Activated CD8-positive, alpha-beta memory T cell treated with anti-CD3 and anti-CD28 coated beads for 24 hours (primary cell): ENCODE results near the gene BMPER.

Experiments
- DNase-seq: peaks from one replicate; pipeline ENCODE4 v3.0.0-alpha.2; 2020

Gene BMPER

GRCh38 chr7:33926535-33926934, 21.2 kb downstream of the BMPER start:
- DNase-seq, result no peak

GRCh38 chr7:33928986-33929385, 23.6 kb downstream of the BMPER start:
- no peak for DNase-seq

DNA sequence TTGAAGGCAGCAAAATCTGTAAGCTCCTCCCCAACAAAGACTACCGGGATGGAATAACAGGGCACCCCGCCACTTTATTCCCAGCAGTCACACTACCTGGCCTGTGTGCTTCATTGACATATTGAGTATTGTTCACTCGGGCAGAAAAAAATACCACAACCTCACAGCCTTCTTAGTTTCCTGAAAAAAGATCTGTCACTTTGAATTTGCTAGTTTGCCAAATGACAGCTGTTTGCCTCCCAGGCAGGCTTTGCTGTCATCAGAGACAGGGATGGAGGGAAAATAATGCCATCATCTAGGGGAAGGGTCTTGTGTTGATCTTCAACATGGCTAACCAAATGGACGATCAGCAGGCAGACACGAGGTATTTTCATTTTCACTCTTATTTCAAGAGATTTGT, 26.9 kb downstream of the BMPER start:
- DNase-seq, result no peak

DNA sequence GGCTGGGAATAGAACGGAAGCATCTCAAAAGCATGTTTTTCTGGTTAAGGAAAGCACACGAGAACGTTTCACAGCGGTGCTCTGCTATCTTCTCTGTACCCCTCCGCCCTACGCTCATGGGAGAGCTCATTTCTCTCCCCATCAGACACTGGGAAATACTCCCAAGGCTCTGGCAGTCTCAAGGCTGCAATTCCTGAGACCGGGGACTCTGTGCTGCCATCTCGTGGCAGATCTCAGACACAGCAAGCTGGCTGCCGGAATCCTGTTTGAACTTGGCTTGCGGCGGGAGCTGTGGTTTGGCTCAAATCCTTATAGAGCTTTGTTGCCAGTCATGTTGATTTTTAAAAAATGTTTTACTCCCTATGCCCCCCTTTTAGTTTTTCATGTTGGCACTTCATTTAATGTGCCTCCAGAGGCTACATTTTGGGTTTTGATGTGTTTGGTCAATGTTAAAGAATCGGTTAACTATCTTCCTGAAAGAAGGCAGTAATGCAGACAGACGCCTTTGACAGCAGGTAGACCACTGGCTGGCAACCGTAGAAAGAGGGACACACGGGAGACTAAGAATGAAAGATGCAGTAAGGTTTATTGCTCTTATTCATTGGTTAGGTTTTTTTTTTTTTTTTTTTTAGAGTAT, 27.6 kb downstream of the BMPER start:
- peak; percentile 85 for DNase-seq

DNA sequence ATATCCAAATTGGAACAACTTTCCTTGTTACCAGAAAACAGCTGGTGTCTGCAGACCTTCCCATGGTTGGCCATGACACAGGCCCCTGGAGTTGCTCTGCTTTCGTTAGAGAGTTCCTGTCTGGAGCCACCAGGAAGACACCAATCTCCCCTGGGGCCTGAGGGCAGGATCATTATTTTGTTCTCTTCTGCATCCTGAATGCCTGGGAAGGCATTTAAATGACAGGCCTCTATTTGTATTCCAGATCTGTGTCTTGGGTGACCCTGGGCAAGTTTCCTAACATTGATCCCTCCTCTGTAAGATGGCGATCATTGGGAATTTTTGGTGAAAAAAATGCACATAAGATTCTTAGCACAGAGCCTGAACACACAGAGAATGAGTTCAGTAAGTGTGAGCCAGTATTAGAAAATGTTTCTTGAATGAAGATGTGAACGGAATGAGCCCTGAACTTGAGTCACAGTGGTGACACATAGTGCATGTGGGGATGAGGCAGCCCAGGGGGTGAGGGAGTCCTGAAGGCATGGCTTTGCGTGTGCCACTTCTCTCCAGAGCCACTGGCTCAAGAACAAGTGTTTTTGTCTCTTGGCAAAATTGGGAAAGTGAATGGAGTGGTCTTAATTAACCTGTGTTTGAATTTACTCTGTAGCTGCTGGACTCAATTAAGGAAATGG, 28.4 kb downstream of the BMPER start:
- DNase-seq, result no peak

- DNase-seq, result no peak
Measured at GRCh38 chr7:33934391-33934790, 29.1 kb downstream of the BMPER start.

- DNase-seq, result no peak
Measured at GRCh38 chr7:33936503-33936902, 31.2 kb downstream of the BMPER start.

GRCh38 chr7:33937871-33938270, 32.5 kb downstream of the BMPER start:
- DNase-seq, result no peak

DNA sequence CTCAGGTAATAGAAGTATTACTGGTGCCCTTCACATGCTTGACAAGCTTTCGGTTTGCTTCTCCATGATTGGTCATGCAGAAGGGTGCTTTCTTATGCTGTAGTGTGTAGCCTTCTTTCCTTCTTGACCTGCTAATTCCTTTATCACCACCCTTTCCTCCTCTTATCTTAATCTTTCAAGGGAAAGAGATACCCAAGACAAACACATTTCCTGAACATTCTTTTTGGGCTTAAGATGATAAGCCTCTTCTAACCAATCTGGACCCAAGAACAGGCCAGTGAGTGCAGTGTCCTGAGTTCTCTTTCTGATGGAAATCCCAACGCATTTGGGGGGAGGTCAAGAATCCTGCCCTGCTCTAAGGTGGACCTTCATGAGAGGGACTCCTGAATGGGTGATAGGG, 33.8 kb downstream of the BMPER start:
- DNase-seq, result no peak

DNA sequence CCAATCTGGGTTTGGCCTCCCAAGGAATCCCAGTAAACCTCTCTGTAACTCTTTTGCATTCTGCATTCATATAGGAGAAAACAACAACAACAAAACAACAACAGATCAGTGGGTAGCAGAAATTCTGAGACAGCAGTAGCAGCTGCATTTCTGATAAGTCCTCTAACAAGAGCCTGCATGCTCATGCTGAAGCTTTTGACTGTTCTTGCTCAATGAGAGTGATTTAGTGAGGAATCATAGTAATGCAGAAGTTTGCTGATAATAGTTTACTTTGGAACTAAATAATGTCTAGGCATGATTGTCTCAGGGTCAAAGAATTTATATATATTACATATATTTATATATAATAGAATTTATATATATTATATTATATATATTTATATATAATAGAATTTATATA, 35.2 kb downstream of the BMPER start:
- DNase-seq, result no peak

GRCh38 chr7:33941418-33941817, 36.1 kb downstream of the BMPER start:
- no peak for DNase-seq

DNA sequence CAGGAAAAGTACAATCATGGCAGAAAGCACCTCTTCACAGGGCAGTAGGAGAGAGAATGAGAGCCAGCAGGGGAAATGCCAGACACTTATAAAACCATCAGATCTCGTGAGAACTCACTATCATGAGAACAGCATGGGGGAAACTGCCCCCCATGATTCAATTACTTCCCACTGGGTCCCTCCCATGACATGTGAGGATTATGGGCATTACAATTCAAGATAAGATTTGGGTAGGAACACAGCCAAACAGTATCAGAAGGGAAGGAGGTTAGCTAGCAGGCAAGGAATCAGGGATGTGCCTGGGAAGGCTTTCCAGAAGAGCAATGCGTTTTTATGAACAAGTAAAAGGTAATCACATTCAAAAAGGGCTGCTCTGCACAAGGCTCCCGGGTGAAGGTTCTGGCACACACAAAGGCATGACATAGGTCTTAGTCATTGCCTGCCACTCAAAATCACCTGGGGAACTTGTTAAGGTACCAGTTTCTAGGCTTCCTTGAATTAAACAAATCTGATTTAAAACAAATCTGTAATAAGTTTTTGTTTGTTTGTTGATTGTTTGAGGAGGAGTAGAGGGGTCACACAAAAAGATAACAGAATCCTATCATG, 40.9 kb downstream of the BMPER start:
- no peak for DNase-seq

- no peak for DNase-seq
Measured at GRCh38 chr7:33950047-33950714, 44.8 kb downstream of the BMPER start.

GRCh38 chr7:33952824-33953223, 47.5 kb downstream of the BMPER start:
- no peak for DNase-seq

DNA sequence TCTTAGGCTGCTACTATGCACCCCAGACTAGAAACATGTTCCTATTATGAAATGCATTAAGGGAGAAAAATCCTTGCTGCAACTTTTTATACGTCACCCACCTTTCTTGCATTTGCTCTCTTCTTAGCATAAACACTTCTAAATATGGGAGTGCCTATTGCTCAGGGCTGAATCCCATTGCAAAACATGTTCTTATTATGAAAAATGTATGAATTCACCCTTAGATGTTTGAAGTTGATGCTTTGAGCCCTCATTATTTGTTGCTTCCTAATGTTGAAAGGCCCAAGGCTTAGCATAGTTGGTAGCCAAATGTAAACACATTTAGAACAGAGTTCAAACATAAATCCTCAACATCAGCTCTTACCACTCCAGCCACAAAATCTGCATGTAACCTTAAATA, 52.8 kb downstream of the BMPER start:
- DNase-seq, result no peak

DNA sequence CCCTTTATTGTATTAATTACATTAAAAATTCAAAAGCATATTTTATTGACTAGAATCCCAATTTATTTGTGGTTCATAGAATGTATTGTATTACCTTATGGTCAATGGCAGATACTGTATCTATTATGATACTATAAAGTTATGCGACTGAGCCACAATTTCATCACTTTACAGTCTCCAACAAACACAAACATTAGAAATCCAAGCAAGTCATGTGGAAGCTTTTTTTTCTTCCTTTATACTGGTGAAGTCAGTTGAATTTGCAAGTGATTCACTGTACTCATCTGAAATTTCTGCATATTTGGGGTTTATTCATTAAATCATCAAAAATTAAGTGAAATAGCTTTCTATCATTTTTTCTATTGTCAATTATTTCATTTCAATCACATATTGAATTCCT, 54.3 kb downstream of the BMPER start:
- no peak for DNase-seq

- DNase-seq, result no peak
Measured at GRCh38 chr7:33961948-33962347, 56.6 kb downstream of the BMPER start.

DNA sequence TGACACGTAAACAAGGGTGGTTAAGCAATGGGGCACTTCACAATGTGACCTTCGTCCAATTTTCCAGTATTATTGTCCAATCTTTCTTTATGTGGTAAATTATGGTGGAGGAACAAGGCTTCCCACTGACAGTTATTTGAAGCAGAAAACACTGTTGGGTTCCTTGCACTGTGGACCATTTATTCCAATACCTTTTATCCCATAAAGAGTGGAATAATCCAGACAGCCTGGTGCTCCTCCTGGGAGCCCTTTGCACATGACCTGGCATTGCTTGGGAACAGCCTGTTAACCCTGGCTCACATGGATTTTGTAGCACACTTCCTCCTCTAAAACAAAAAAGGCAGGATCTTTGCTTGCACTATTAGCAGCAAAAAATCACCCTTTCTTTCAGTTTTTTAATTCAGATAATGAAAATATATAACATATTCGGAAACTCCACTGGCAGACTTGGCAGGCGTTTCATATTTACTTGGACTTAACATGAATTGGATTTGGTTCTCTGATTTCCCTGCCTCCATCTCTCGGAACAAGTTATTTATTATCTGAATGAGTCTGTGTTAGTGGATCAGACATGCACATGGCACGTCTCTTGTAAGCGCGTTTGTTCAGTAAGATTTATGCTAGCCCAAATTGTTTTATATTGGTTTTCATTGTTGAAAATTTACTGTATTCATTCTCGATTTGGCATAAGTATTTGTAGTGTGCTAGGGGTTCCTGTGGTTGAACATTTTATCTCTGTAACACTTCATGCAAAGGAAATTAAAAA, 59.3 kb downstream of the BMPER start:
- DNase-seq, result no peak

GRCh38 chr7:33965183-33965744, 59.9 kb downstream of the BMPER start:
- no peak for DNase-seq

- no peak for DNase-seq
Measured at GRCh38 chr7:33968591-33968990, 63.3 kb downstream of the BMPER start.

DNA sequence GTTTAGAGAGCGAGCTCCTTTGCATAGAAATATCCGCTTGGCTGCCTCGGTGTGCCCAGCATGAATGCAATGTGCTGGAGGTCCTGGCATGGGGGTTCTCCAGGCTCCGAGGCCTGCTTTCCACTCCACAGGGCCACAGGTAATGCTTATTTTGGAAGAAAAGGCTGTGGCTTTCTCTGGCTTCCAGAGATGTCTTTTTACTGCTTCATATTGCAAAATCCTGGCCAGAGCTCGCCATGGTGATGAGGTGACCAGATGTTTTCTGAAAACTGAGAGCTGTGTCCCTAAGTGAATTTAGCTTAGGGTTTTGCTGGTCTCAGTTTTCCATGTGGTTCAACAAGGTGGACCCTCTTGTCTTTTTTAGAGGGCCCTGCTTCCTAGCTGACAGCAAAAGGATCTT, 65.2 kb downstream of the BMPER start:
- DNase-seq, result no peak

DNA sequence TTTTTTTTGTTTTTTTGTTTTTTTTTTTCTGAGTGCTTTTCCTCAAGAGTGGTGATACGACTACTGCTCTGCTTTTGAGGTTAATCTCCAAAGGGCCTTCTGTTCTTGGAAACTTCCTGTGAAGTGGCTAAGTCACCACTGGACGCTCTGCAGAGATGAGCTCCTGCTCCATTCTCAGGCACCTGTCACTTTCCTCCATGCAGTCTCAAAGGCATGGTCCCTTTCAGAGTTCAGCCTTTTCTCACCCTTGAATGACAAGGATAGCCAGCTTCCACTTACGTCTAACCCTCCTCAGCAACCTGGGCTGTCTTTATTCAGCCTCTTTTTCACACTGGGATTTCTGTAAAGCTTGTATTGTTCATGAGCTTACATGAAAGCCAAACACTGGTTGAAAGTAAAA, 65.8 kb downstream of the BMPER start:
- no peak for DNase-seq
